Prostate gland (tissue), 2 donors: Measurements from ENCODE around the gene PHTF2. TPM values are rescaled to one million over a fixed set of nuclear protein-coding genes. Genes with fewer than 3 reads are reported as not detected.

Experiments
- DNase-seq: peaks from one replicate; pipeline ENCODE4 v3.0.0-alpha.2; 2019; ENCODE audit warnings: low spot score
- H3K27ac ChIP-seq, 2 donors: fragments of 200-600 bp; sonication (generic); 2 replicates each; pipeline ENCODE4 v1.5.1; 2017 to 2019
- H3K27me3 ChIP-seq: fragments of 200-600 bp; sonication (generic); replicated peaks from 2 replicates; pipeline ENCODE4 v1.5.1; 2019; ENCODE audit not compliant: insufficient read depth
- H3K36me3 ChIP-seq, 2 donors: fragments of 200-600 bp; sonication (generic); 1 replicate in 1 of 2; 2 replicates in 1 of 2; pipeline versions ENCODE4 v1.5.1 to v1.8.1; 2017 to 2019
- H3K4me1 ChIP-seq: fragments of 200-600 bp; sonication (generic); replicated peaks from 2 replicates; pipeline ENCODE4 v1.5.1; 2019
- H3K4me3 ChIP-seq, 2 donors: fragments of 200-600 bp; sonication (generic); 2 replicates each; pipeline ENCODE4 v1.5.1; 2017 to 2019
- H3K9me3 ChIP-seq: fragments of 200-600 bp; sonication (generic); 2 replicates; pipeline ENCODE4 v1.5.1; 2017
- CTCF ChIP-seq, 4 experiments: fragments of 200-600 bp in 2 of 4; fragments of 450-650 bp in 2 of 4; sonication (generic) in 2 of 4; IDR thresholded peaks; 1 replicate in 3 of 4; 2 replicates in 1 of 4; pipeline ENCODE4 v1.5.1; 2016 to 2019; ENCODE audit warnings: antibody characterized with exemption in 4 of 4, mild to moderate bottlenecking in 2 of 4, moderate library complexity in 2 of 4
- POLR2A ChIP-seq: fragments of 450-650 bp; IDR thresholded peaks from one replicate; pipeline ENCODE4 v1.6.1; 2016; ENCODE audit warnings: antibody characterized with exemption, mild to moderate bottlenecking
- POLR2AphosphoS5 ChIP-seq: sonication (generic); formaldehyde crosslinking; IDR thresholded peaks from one replicate; pipeline ENCODE4 v1.6.1; 2017; ENCODE audit warnings: antibody characterized with exemption
- WGBS: methylation state at CpG from one replicate; pipeline ENCODE4 v1.1.5; 2018; 5-methylcytosine and 5-hydroxymethylcytosine counted together
- intact Hi-C: fragments of 100-400 bp; cut with DNase I; formaldehyde crosslinking; loops from one replicate; pipeline ENCODE4 v1.14.2; 2022
- total RNA-seq, 2 donors: library from RNA; depleted of rRNA; stranded (reverse); fragments of >200 nt; gene quantifications; one replicate each; pipeline ENCODE4 v1.1.0, GENCODE V29; 2016

PHTF2 gene
- total RNA-seq, 2 donors from 2014 or later = 7.7 to 17.3 TPM

- H3K27ac ChIP-seq = no peak overlapping the region
- DNase-seq = no peak
- intact Hi-C loops = no loop called here
- H3K36me3 ChIP-seq = no peaks in the 10 kb centered on the region
- TF ChIP-seq CTCF (IDR thresholded peaks at IDR 0.05) (no peak), POLR2A (no peak), POLR2AphosphoS5 (no peak)
- WGBS = 92% methylated on average over 6 of the region's 6 CpGs
- H3K4me3 ChIP-seq = no peak overlapping the region
- no peaks in the 10 kb centered on the region for H3K27me3 ChIP-seq
- no peaks in the 10 kb centered on the region for H3K4me1 ChIP-seq
- no peaks in the 10 kb centered on the region for H3K9me3 ChIP-seq
Measured at GRCh38 chr7:77766801-77767605, 31.6 kb upstream of the PHTF2 start.

GRCh38 chr7:77770316-77770715, 28.3 kb upstream of the PHTF2 start:
- DNase-seq = no peak
- no peaks in the 10 kb centered on the region for H3K27me3 ChIP-seq
- H3K4me3 ChIP-seq = no peak overlapping the region
- intact Hi-C loops = no loop called here
- H3K27ac ChIP-seq = no peak overlapping the region
- H3K9me3 ChIP-seq = no peaks in the 10 kb centered on the region
- WGBS = 97% methylated on average over 8 of the region's 8 CpGs
- H3K4me1 ChIP-seq = no peaks in the 10 kb centered on the region
- H3K36me3 ChIP-seq = no peaks in the 10 kb centered on the region
- no peak for TF ChIP-seq POLR2AphosphoS5
- TF ChIP-seq POLR2A = no peak
- no peak for TF ChIP-seq CTCF (IDR thresholded peaks at IDR 0.05)

- TF ChIP-seq POLR2AphosphoS5 (no peak), POLR2A (no peak), CTCF (IDR thresholded peaks at IDR 0.05) (no peak)
- H3K4me1 ChIP-seq = no peaks in the 10 kb centered on the region
- DNase-seq = no peak
- no peaks in the 10 kb centered on the region for H3K36me3 ChIP-seq
- no peaks in the 10 kb centered on the region for H3K27me3 ChIP-seq
- no peak overlapping the region for H3K4me3 ChIP-seq
- no peaks in the 10 kb centered on the region for H3K9me3 ChIP-seq
- no peak overlapping the region for H3K27ac ChIP-seq
- intact Hi-C loops = no loop called here
Measured at GRCh38 chr7:77771901-77772300, 26.7 kb upstream of the PHTF2 start.

- Histone ChIP-seq H3K4me3 (no peak overlapping the region), H3K36me3 (no peaks in the 10 kb centered on the region), H3K4me1 (no peaks in the 10 kb centered on the region), H3K9me3 (no peaks in the 10 kb centered on the region), H3K27me3 (no peaks in the 10 kb centered on the region), H3K27ac (no peak overlapping the region)
- intact Hi-C loops = no loop called here
- 98% methylated on average over 2 of the region's 2 CpGs for WGBS
- no peak for DNase-seq
- TF ChIP-seq POLR2AphosphoS5 (no peak), CTCF (IDR thresholded peaks at IDR 0.05) (no peak), POLR2A (no peak)
Measured at GRCh38 chr7:77778535-77778934, 20.0 kb upstream of the PHTF2 start.

- DNase-seq = no peak
- Histone ChIP-seq H3K27me3 (no peaks in the 10 kb centered on the region), H3K27ac (no peak overlapping the region), H3K4me1 (no peaks in the 10 kb centered on the region), H3K4me3 (no peak overlapping the region), H3K36me3 (no peaks in the 10 kb centered on the region), H3K9me3 (no peaks in the 10 kb centered on the region)
- TF ChIP-seq CTCF (IDR thresholded peaks at IDR 0.05) (no peak), POLR2A (no peak), POLR2AphosphoS5 (no peak)
- WGBS = 95% methylated on average over 4 of the region's 4 CpGs
- intact Hi-C loops = no loop called here
Measured at GRCh38 chr7:77782383-77782782, 16.2 kb upstream of the PHTF2 start.
